ENCODE measurements around the gene TOMM6.

TOMM6 gene

DNA sequence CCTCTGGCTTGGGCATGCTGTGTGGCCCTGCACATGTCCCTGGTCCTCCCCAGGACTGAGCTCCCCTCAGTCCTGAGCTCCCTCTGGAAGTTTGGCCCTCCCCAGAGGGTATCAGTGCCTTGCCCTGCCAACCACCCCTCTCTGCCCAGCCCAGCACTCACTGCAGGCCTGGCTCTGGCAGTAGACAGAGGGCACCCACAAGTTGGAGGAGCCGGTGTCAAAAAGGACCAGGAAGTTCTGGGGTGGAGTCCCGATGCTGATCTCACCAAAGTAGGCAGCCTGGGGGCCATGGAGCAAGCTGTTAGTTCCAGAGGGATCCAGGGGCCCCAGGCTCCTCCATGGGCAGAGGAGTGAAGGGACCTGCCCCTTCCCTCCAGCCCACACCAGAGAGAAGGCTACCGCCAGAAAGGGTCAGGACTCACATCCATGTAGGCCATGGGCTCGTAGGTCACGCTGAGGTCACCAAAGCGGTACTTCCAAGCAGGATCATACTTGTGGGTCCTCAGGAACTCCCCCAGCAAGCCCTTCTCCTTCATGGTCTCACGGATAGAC, 43.2 kb upstream of the TOMM6 start:
- no peak overlapping the region for H3K4me3 ChIP-seq (replicated peaks; ENCODE audit: low read depth, low read length)
- no peak for DNase-seq (ENCODE audit: extremely low read depth, low read depth)
- TF ChIP-seq, protein P1, sequence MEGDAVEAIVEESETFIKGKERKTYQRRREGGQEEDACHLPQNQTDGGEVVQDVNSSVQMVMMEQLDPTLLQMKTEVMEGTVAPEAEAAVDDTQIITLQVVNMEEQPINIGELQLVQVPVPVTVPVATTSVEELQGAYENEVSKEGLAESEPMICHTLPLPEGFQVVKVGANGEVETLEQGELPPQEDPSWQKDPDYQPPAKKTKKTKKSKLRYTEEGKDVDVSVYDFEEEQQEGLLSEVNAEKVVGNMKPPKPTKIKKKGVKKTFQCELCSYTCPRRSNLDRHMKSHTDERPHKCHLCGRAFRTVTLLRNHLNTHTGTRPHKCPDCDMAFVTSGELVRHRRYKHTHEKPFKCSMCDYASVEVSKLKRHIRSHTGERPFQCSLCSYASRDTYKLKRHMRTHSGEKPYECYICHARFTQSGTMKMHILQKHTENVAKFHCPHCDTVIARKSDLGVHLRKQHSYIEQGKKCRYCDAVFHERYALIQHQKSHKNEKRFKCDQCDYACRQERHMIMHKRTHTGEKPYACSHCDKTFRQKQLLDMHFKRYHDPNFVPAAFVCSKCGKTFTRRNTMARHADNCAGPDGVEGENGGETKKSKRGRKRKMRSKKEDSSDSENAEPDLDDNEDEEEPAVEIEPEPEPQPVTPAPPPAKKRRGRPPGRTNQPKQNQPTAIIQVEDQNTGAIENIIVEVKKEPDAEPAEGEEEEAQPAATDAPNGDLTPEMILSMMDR (IDR thresholded peaks at IDR 0.05; ENCODE audit: low read depth, low read length, missing control alignments) = no peak

DNA sequence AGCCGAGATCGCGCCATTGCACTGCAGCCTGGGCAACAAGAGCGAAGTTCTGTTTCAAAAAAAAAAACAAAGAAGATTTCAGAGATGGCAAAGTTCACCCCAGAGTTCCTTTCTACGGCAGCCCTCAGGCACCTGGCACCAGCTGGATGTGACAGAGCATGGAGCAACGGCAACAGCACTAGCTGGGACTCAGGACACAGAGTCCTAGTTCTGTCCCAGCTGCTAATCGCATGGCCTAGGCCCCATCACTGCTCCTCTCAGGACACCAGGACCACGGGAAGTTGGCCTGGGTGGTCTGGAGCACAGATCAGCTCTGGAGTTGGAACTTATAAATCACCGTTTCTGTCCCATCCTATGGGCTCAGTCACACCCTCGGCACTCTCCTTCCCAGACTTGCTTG, 41.4 kb upstream of the TOMM6 start:
- H3K4me3 ChIP-seq (replicated peaks; ENCODE audit: low read depth, low read length) = no peak overlapping the region
- DNase-seq (ENCODE audit: extremely low read depth, low read depth) = no peak
- TF ChIP-seq, protein P1 (IDR thresholded peaks at IDR 0.05; ENCODE audit: low read depth, low read length, missing control alignments) = no peak

DNA sequence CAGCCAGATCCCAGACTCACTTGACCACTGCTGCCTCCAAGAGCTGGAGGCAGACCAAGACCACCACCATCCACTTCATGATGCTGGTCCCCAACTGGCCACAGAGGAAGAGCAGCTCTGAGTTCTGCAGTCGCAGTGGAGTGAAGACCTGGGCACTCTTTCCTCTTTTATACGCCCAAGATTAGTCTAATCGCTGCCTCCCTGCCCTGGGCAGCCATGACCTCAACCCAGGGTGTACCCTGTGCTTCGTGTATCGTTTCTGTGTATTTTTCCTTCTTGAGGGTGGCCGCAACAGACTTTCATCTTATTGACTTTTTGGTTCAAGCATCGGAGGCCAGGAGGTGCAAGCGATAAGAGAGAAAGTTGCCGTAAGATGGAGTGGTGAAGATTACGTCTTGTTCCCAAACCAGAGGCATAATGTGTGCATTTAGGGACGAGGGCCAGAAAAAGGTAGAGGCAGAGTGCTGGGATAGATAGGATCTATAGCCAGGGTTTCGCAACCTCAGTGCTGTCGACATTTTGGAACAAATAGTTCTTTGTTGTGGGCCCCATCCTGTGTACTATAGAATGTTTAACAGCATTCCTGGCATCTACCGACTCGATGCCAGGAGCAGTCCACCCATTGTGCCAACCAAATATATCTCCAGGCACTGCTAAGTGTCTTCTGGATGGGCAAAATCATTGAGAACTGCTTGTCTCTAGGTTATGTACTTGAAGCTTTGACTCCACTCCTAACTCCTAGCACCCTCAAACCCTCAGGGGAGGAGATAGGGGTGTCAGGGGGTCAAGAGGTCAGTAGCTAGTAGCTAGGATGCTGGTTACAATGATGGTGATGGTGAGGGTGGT, 40.0 kb upstream of the TOMM6 start, which contains the start of gene PGC:
PGC (minus strand) TSS at position 142 of the 846 bp plus-strand sequence; CDS start at position 79, 63 bp downstream.
- no peak for DNase-seq (ENCODE audit: extremely low read depth, low read depth)
- TF ChIP-seq, protein P1 (IDR thresholded peaks at IDR 0.05; ENCODE audit: low read depth, low read length, missing control alignments) = no peak
- H3K4me3 ChIP-seq (replicated peaks; ENCODE audit: low read depth, low read length) = no peak within 1 kb of the TSS

DNA sequence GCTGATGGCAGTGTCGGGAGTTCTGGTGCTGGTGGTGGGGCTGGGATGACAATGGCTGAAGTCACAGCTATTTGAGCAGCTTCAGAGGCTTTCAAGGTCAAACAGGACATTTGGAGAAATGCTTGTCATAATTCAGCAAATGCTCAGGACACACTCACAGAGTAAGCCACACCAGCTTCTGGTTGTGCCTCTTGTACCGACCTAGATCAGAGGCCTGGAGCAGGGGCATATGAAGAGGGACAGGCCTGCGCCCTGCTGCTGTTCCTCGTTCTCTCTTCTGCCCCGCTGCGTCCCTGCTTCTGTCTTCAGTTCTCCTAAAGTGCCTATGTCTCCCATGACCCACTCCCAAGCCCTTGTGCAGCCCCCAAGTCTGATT, 39.4 kb upstream of the TOMM6 start:
- H3K4me3 ChIP-seq (replicated peaks; ENCODE audit: low read depth, low read length) = no peak overlapping the region
- no peak for DNase-seq (ENCODE audit: extremely low read depth, low read depth)
- TF ChIP-seq, protein P1 (IDR thresholded peaks at IDR 0.05; ENCODE audit: low read depth, low read length, missing control alignments) = no peak

DNA sequence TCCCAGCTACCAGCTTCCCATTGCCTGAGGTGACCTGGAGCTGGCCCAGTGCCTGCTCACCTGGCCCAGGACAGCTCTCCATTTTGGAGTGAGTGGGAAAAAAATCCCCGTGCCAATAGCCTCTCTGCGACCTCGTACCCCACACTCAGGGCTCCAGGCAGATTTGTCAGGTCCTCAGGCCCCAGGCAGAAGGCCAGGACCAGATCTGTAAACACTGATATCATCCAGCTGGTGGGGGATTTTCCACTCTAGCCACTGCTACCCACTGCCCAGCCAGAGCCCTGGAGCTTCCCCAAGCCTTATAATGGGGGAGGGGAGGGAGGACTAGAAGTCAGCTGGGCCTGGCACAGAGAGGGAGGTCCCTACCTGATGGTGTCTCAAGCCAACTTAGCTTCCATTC, 39.0 kb upstream of the TOMM6 start:
- DNase-seq (ENCODE audit: extremely low read depth, low read depth) = no peak
- no peak overlapping the region for H3K4me3 ChIP-seq (replicated peaks; ENCODE audit: low read depth, low read length)
- TF ChIP-seq, protein P1 (IDR thresholded peaks at IDR 0.05; ENCODE audit: low read depth, low read length, missing control alignments) = no peak

DNA sequence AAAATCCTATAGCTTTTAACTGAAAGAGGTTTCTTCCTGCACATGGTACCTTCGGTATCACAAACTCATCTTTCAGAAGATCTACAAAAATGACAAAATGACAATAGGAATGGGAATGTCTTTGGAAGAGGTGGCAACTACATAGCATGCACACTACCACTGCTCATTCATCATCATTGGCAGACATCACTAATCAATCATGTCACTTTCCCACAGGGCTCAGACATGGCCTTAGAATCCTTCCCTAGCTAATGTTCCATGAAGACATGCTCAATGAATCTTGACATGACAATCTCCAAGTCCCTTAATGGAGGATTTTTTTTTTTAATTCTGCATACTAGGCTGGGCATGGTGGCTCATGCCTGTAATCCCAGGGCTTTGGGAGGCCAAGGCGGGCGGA, 37.1 kb upstream of the TOMM6 start:
- H3K4me3 ChIP-seq (replicated peaks; ENCODE audit: low read depth, low read length) = no peak overlapping the region
- no peak for DNase-seq (ENCODE audit: extremely low read depth, low read depth)
- TF ChIP-seq, protein P1 (IDR thresholded peaks at IDR 0.05; ENCODE audit: low read depth, low read length, missing control alignments) = no peak
